Subcutaneous abdominal adipose tissue (tissue), 5 donors: ENCODE results near the gene CLEC1A.
A peak's percentile ranks its signal among the peaks of the same experiment; 100 is the strongest.

Experiments used
- H3K27ac ChIP-seq: one replicate; pipeline ENCODE4 v1.7.0; 2013; ENCODE audit warnings: low read depth, mild to moderate bottlenecking, inconsistent platforms, low read length, moderate library complexity
- H3K27me3 ChIP-seq, 5 donors: one replicate each; pipeline ENCODE4 v1.7.0; 2013; ENCODE audit warnings: low read length in 5 of 5, inconsistent platforms in 1 of 5; ENCODE audit not compliant: control insufficient read depth in 5 of 5, insufficient read depth in 4 of 5
- H3K36me3 ChIP-seq, 5 donors: one replicate each; pipeline ENCODE4 v1.7.0; 2013; ENCODE audit warnings: low read length in 5 of 5; ENCODE audit not compliant: control insufficient read depth in 5 of 5, insufficient read depth in 5 of 5
- H3K4me1 ChIP-seq, 5 donors: one replicate each; pipeline ENCODE4 v1.7.0; 2013; ENCODE audit warnings: low read length in 5 of 5, mild to moderate bottlenecking in 3 of 5, moderate library complexity in 1 of 5; ENCODE audit not compliant: control insufficient read depth in 5 of 5, insufficient read depth in 5 of 5
- H3K4me3 ChIP-seq, 5 donors: one replicate each; pipeline ENCODE4 v1.7.0; 2013; ENCODE audit warnings: low read length in 5 of 5, low read depth in 1 of 5
- H3K9ac ChIP-seq, 5 donors: one replicate each; pipeline ENCODE4 v1.7.0; 2013; ENCODE audit warnings: low read length in 5 of 5, mild to moderate bottlenecking in 4 of 5, moderate library complexity in 3 of 5
- H3K9me3 ChIP-seq, 5 donors: one replicate each; pipeline ENCODE4 v1.7.0; 2013; ENCODE audit warnings: low read length in 5 of 5; ENCODE audit not compliant: control insufficient read depth in 5 of 5
- donor health status: healthy.
- donor health status: healthy.
- donor health status: healthy.
- donor health status: healthy.
- donor health status: healthy.

CLEC1A gene

GRCh38 chr12:10098791-10099190, at the start of gene CLEC1A:
CLEC1A (minus strand) TSS chr12:10098985; CDS start chr12:10098922, 63 bp downstream.
- H3K27me3 ChIP-seq: no peaks in the 10 kb centered on the region
- peaks cover 0 to 31% (median 8%) of the 10 kb centered on the region in 5 donors for H3K4me1 ChIP-seq
- H3K36me3 ChIP-seq: no peaks in the 10 kb centered on the region
- H3K9me3 ChIP-seq: no peaks in the 10 kb centered on the region
- H3K9ac ChIP-seq: peak within 1 kb of the TSS in 3 of 5 donors; percentile 3 to 78 (median 46)
- H3K27ac ChIP-seq: peak within 1 kb of the TSS; percentile 78
- H3K4me3 ChIP-seq: peak within 1 kb of the TSS in 4 of 5 donors; percentile 46 to 72 (median 65)

- Histone ChIP-seq H3K36me3 (no peaks in the 10 kb centered on the region), H3K9ac (no peak overlapping the region), H3K27me3 (no peaks in the 10 kb centered on the region), H3K4me1 (peaks cover 0 to 3% (median under 1%) of the 10 kb centered on the region in 5 donors), H3K4me3 (no peak overlapping the region), H3K27ac (no peak overlapping the region), H3K9me3 (peaks cover 0 to 3% (median 0%) of the 10 kb centered on the region in 5 donors)
Measured at GRCh38 chr12:10147714-10148403, 49.1 kb upstream of the CLEC1A start.

- peaks cover 0 to 3% (median 0%) of the 10 kb centered on the region in 5 donors for H3K9me3 ChIP-seq
- H3K4me1 ChIP-seq: peaks cover 0 to 2% (median 0%) of the 10 kb centered on the region in 5 donors
- no peak overlapping the region for H3K4me3 ChIP-seq
- no peak overlapping the region for H3K27ac ChIP-seq
- H3K36me3 ChIP-seq: no peaks in the 10 kb centered on the region
- no peak overlapping the region for H3K9ac ChIP-seq
- H3K27me3 ChIP-seq: no peaks in the 10 kb centered on the region
Measured at GRCh38 chr12:10142976-10143589, 44.3 kb upstream of the CLEC1A start.

GRCh38 chr12:10140001-10140400, 41.2 kb upstream of the CLEC1A start:
- Histone ChIP-seq H3K27me3 (no peaks in the 10 kb centered on the region), H3K9ac (no peak overlapping the region), H3K27ac (no peak overlapping the region), H3K36me3 (no peaks in the 10 kb centered on the region), H3K4me3 (no peak overlapping the region), H3K9me3 (no peaks in the 10 kb centered on the region), H3K4me1 (peaks cover 0 to 2% (median 0%) of the 10 kb centered on the region in 5 donors)

- no peak overlapping the region for H3K9ac ChIP-seq
- no peak overlapping the region for H3K27ac ChIP-seq
- no peak overlapping the region for H3K4me3 ChIP-seq
- H3K36me3 ChIP-seq: no peaks in the 10 kb centered on the region
- no peaks in the 10 kb centered on the region for H3K27me3 ChIP-seq
- H3K4me1 ChIP-seq: peaks cover 0 to 2% (median 0%) of the 10 kb centered on the region in 5 donors
- H3K9me3 ChIP-seq: no peaks in the 10 kb centered on the region
Measured at GRCh38 chr12:10136637-10137205, 37.9 kb upstream of the CLEC1A start.

GRCh38 chr12:10135126-10135525, 36.3 kb upstream of the CLEC1A start:
- no peak overlapping the region for H3K27ac ChIP-seq
- H3K9me3 ChIP-seq: no peaks in the 10 kb centered on the region
- H3K9ac ChIP-seq: no peak overlapping the region
- peaks cover 0 to 2% (median 0%) of the 10 kb centered on the region in 5 donors for H3K4me1 ChIP-seq
- H3K4me3 ChIP-seq: no peak overlapping the region
- H3K27me3 ChIP-seq: no peaks in the 10 kb centered on the region
- no peaks in the 10 kb centered on the region for H3K36me3 ChIP-seq

GRCh38 chr12:10132850-10133370, 34.1 kb upstream of the CLEC1A start:
- Histone ChIP-seq H3K36me3 (no peaks in the 10 kb centered on the region), H3K4me3 (no peak overlapping the region), H3K27ac (no peak overlapping the region), H3K9ac (no peak overlapping the region), H3K27me3 (no peaks in the 10 kb centered on the region), H3K9me3 (no peaks in the 10 kb centered on the region), H3K4me1 (peaks cover 0 to 2% (median 0%) of the 10 kb centered on the region in 5 donors)

DNA sequence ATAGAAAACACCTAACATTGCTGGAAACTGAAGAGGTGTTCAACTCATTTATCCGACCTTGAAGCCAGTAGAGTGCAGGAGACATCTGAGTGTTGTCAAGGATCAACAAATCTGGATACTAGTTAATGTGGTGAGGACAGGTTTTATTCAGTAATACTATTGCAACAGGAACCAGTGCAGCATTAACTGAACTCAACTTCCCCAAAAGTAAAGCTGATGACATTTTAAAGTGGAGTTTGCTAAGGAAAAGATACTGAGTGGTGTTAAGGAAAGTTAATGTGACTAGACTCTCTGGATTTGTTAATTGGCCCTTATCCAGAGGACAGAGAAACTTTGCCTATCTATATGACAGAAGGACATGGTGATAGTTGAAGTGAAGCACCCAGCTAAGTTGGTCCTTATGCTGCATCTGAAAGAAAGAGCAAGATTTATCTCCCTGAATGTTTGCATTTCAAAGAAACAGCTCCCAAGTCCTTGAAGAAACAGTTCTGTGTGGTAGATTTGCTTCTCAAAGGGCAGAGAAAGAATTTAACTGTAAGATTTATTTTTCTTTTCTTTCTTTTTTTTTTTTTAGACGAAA, 32.4 kb upstream of the CLEC1A start:
- H3K4me1 ChIP-seq: peaks cover 0 to 2% (median 0%) of the 10 kb centered on the region in 5 donors
- H3K4me3 ChIP-seq: no peak overlapping the region
- H3K9ac ChIP-seq: no peak overlapping the region
- no peaks in the 10 kb centered on the region for H3K9me3 ChIP-seq
- H3K36me3 ChIP-seq: no peaks in the 10 kb centered on the region
- H3K27ac ChIP-seq: no peak overlapping the region
- H3K27me3 ChIP-seq: no peaks in the 10 kb centered on the region

DNA sequence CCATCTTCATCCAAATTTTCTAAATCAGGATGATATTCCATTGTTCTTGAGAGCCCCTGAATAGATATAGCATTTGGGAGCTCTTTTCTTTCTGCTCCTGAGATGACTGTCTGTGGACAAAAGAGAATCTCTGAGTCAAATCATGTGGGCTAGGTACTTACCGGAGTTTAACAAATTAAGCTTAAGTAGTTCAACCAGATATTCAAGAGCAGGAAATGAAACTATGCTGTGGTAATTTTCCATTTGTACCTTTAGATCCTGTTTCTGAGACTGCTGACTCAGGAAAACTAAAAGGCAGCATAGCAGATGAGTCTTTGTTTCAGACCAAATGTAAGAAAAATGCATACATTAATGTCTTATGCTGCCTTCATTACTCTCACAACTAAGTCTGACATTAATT, 31.3 kb upstream of the CLEC1A start, which contains the start of gene CLEC7A:
Gene CLEC7A, minus strand, starts transcription at position 158 of the 400 bp plus-strand sequence. Its CDS starts 117 bp downstream, at position 41.
- H3K36me3 ChIP-seq: no peaks in the 10 kb centered on the region
- peak within 1 kb of the TSS in 1 of 5 donors; percentile 23 for H3K4me3 ChIP-seq
- no peaks in the 10 kb centered on the region for H3K9me3 ChIP-seq
- no peaks in the 10 kb centered on the region for H3K27me3 ChIP-seq
- peak within 1 kb of the TSS in 1 of 5 donors; percentile 16 for H3K9ac ChIP-seq
- no peak within 1 kb of the TSS for H3K27ac ChIP-seq
- H3K4me1 ChIP-seq: peaks cover 0 to 2% (median 0%) of the 10 kb centered on the region in 5 donors
